NT2/D1 (cell line): ENCODE measurements around the gene GALNT9.

Source experiments
- SUZ12 ChIP-seq: IDR thresholded peaks from 2 replicates; pipeline ENCODE4 v1.6.1; 2011; ENCODE audit not compliant: insufficient read length, insufficient read depth; ENCODE audit errors: extremely low read depth
- YY1 ChIP-seq: IDR thresholded peaks from 2 replicates; pipeline ENCODE4 v1.6.1; 2011; ENCODE audit not compliant: insufficient read length, insufficient read depth
- ZNF274 ChIP-seq: IDR thresholded peaks from 2 replicates; pipeline ENCODE4 v1.6.1; 2011; ENCODE audit warnings: mild to moderate bottlenecking, low read depth, low read length

DNA sequence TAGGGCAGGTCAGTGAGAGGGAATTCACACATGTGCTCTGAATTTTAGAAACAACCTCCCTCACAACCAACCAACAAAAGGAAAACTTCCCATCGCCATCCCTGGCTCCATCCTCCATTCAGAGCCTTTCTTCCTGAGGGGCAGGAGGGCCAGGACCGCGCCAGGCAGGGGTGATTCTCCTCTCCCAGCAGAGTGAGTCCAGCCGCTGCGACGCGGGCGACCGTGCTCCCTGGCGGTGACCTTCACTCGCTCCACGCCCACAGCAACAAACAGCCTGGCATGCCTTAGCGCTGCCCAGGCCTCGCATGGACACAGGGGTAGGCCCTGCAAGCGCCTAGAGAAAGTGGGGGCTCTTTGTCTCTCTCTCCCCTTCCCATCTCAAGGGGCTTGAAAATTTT lies 3.7 kb downstream of the GALNT9 start:
- TF ChIP-seq YY1 (no peak), ZNF274 (no peak), SUZ12 (no peak)
